Kidney (tissue), 14 donors: ENCODE results near the gene SUMO3. TPM values are rescaled to one million over a fixed set of nuclear protein-coding genes. Genes with fewer than 3 reads are reported as not detected.

Experiments
- DNase-seq, 5 donors: peaks; one replicate each; pipeline ENCODE4 v3.0.0-alpha.2; 2013 to 2020
- FAIRE-seq: peaks from 2 replicates; lab custom pipeline; 2012; peaks lifted over from hg19 to GRCh38; lab: Jason Lieb, UNC
- H3K27ac ChIP-seq, 2 donors: one replicate each; pipeline ENCODE4 v1.7.0; 2013; ENCODE audit warnings: low read depth in 2 of 2, low read length in 2 of 2, inconsistent platforms in 1 of 2
- H3K27me3 ChIP-seq: one replicate; pipeline ENCODE4 v1.7.1; 2013; ENCODE audit warnings: low read length, inconsistent platforms; ENCODE audit not compliant: control insufficient read depth, insufficient read depth
- H3K36me3 ChIP-seq, 3 donors: one replicate each; pipeline versions ENCODE4 v1.7.0 to v1.7.1; 2013; ENCODE audit warnings: low read length in 3 of 3, control low read depth in 1 of 3, inconsistent platforms in 1 of 3; ENCODE audit not compliant: insufficient read depth in 3 of 3, control insufficient read depth in 2 of 3
- H3K4me1 ChIP-seq, 3 donors: one replicate each; pipeline versions ENCODE4 v1.7.0 to v1.7.1; 2013; ENCODE audit warnings: low read length in 3 of 3, inconsistent platforms in 1 of 3, low read depth in 1 of 3; ENCODE audit not compliant: control insufficient read depth in 2 of 3, insufficient read depth in 2 of 3
- H3K4me3 ChIP-seq, 3 donors: one replicate each; pipeline versions ENCODE4 v1.7.0 to v1.8.1; 2013; ENCODE audit warnings: low read length in 3 of 3, control low read depth in 1 of 3, inconsistent platforms in 1 of 3
- H3K9ac ChIP-seq, 3 donors: one replicate each; pipeline versions ENCODE4 v1.7.0 to v1.7.1; 2013; ENCODE audit warnings: low read length in 3 of 3, control low read depth in 1 of 3, inconsistent platforms in 1 of 3
- H3K9me3 ChIP-seq, 3 donors: one replicate each; pipeline versions ENCODE4 v1.7.0 to v1.7.1; 2013; ENCODE audit warnings: low read length in 3 of 3, control low read depth in 1 of 3, inconsistent platforms in 1 of 3; ENCODE audit not compliant: control insufficient read depth in 2 of 3, insufficient read depth in 1 of 3
- intact Hi-C: fragments of 100-400 bp; cut with DNase I; formaldehyde crosslinking; loops from one replicate; pipeline ENCODE4 v1.11.1; 2022
- polyA plus RNA-seq: library from polyadenylated mRNA; stranded (reverse); fragments of 350-450 nt; fragmentation: Illumina TruSeq; extraction: RNeasy Lipid Tissue Mini Kit (QIAGEN cat#74804); gene quantifications from one replicate; pipeline ENCODE4 v1.2.3, GENCODE V29; 2014; ENCODE audit warnings: low read depth, low replicate concordance; ENCODE audit not compliant: insufficient read depth
- total RNA-seq: library from RNA; stranded (reverse); fragmentation: NEBNext Ultra II Directional; extraction: Animal tissue kit (Norgen Biotek cat#: 25700); gene quantifications from one replicate; pipeline ENCODE4 v1.2.1, GENCODE V29; 2021
- TF ChIP-seq, protein P1 (sequence below): IDR thresholded peaks from 3 replicates; pipeline ENCODE4 v1.5.1; 2012; ENCODE audit warnings: mild to moderate bottlenecking, moderate library complexity, borderline replicate concordance; ENCODE audit not compliant: insufficient read depth; ENCODE audit errors: extremely low read depth
- donor health status: control.
- donor health status: control.
- donor health status: control.
- donor health status: control.
- donor health status: control.
- donor health status: DM: yes; HTN: yes; CAD: no.
- donor health status: Normal renal cell carcinoma (clear cell type).

Gene SUMO3
- total and polyA plus RNA-seq, 2 donors from 2014 or later = 88.6 to 89.9 TPM

DNA sequence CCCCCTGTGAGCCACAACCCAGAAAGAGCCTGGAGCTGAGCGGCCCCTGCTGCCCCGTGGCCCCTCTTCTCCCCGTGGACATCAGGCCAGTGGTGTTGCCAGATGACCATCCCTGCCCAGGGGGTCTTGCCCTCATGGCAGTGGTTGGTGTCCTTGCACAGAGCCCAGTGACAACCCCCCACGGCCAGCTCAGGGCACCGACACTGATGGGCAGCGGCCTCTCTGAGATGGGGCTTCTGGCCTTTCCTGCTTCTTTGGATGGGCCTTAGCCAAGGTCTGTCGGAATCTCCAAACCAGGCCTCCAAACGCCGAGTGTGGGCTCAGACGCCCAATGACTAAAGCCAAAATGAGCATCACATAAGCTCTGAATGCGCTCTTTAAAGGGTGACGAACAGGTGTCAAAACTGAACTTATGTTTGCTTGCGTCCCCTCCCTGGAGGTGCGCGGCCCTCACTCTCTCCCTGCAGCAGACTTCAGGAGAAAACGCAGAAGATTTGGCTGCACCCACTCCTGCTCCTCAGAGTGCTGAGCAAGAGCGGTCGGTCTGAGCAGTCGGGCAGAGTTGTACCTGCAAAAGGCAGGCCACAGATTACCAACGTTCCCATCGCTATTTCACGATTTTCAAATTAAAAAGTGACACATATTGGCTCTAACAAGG lies 58.1 kb downstream of the SUMO3 start:
- H3K36me3 ChIP-seq = no peaks in the 10 kb centered on the region
- no peak overlapping the region for H3K4me3 ChIP-seq
- peaks cover 0 to under 1% (median 0%) of the 10 kb centered on the region in 3 donors for H3K9me3 ChIP-seq
- no peak for FAIRE-seq
- no peaks in the 10 kb centered on the region for H3K27me3 ChIP-seq
- DNase-seq = no peak
- H3K4me1 ChIP-seq = no peaks in the 10 kb centered on the region
- H3K27ac ChIP-seq = no peak overlapping the region
- TF ChIP-seq, protein P1, sequence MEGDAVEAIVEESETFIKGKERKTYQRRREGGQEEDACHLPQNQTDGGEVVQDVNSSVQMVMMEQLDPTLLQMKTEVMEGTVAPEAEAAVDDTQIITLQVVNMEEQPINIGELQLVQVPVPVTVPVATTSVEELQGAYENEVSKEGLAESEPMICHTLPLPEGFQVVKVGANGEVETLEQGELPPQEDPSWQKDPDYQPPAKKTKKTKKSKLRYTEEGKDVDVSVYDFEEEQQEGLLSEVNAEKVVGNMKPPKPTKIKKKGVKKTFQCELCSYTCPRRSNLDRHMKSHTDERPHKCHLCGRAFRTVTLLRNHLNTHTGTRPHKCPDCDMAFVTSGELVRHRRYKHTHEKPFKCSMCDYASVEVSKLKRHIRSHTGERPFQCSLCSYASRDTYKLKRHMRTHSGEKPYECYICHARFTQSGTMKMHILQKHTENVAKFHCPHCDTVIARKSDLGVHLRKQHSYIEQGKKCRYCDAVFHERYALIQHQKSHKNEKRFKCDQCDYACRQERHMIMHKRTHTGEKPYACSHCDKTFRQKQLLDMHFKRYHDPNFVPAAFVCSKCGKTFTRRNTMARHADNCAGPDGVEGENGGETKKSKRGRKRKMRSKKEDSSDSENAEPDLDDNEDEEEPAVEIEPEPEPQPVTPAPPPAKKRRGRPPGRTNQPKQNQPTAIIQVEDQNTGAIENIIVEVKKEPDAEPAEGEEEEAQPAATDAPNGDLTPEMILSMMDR = no peak
- intact Hi-C loops = no loop called here
- H3K9ac ChIP-seq = no peak overlapping the region

DNA sequence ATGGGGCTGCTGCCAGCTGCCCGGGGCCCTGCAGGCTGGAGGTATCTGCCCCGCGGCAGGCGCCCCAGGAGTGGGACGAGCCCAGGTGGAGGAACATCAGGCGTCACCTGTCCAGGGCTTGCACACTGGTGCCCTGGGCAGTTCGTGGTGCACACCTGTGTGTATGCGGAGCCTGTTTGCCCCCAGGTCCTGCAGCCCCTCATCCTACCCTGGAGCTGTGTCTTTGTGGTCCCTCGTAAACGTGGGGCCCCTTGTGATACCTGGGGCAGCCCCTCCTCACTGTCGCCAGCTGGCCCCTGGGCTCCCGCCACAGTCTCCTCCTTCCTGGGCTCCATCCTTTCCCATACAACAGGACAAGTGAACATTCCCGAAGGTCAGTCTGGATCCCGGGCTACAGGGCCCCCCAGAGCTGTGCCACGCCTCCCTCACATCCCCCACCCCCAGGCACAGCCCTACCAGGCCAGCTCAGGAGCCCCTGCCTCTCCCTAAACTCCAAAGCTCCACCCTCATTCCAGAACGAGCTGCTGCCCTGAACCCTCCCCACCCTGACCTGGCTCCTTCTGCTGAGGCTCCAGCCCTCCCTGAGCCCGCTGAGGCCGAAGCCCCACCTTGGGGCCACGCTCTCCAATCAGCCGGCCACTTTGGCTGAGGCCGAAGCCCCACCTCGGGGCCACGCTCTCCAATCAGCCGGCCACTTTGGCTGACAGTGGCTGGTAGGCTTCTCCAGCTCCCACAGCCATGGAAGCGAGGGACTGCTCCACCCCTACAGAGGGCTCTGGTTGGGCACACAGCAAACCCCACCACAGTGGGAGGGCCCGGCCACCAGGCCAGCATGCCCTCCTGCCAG lies 58.9 kb downstream of the SUMO3 start:
- DNase-seq (no peak), FAIRE-seq (no peak)
- no peaks in the 10 kb centered on the region for H3K4me1 ChIP-seq
- H3K9ac ChIP-seq = no peak overlapping the region
- H3K4me3 ChIP-seq = no peak overlapping the region
- intact Hi-C loops = no loop called here
- H3K36me3 ChIP-seq = no peaks in the 10 kb centered on the region
- no peaks in the 10 kb centered on the region for H3K27me3 ChIP-seq
- H3K27ac ChIP-seq = no peak overlapping the region
- H3K9me3 ChIP-seq = peaks cover 0 to 2% (median 0%) of the 10 kb centered on the region in 3 donors
- TF ChIP-seq, protein P1 = no peak

DNA sequence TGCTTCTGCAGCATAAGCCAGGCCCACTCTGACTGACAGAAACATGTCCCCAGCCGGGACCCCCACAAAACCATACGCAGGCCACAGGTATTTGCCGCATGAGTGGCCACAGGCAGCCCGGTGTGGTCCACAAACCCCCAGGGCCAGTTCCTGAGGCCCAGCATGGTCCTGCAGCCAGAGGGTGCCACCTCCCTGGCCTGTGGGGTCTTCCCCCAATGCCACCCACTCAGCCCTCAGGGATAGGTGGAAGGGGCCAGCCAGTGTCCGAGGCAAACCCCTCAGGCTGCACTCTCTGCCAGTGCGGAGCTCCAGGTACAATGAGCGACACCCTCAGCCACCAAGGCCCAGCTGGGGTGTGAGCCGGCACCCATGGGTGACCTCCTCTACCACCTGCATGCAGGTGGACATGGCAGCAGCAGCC lies 59.7 kb downstream of the SUMO3 start:
- Histone ChIP-seq H3K4me3 (no peak overlapping the region), H3K9me3 (peaks cover 0 to 2% (median 0%) of the 10 kb centered on the region in 3 donors), H3K9ac (no peak overlapping the region), H3K27me3 (no peaks in the 10 kb centered on the region), H3K36me3 (no peaks in the 10 kb centered on the region), H3K4me1 (peaks cover 0 to 2% (median 0%) of the 10 kb centered on the region in 3 donors), H3K27ac (no peak overlapping the region)
- DNase-seq = no peak
- FAIRE-seq = no peak
- TF ChIP-seq, protein P1 = no peak
- intact Hi-C loops = no loop called here
